Measurements from ENCODE around the gene SAMD4A.

DNA sequence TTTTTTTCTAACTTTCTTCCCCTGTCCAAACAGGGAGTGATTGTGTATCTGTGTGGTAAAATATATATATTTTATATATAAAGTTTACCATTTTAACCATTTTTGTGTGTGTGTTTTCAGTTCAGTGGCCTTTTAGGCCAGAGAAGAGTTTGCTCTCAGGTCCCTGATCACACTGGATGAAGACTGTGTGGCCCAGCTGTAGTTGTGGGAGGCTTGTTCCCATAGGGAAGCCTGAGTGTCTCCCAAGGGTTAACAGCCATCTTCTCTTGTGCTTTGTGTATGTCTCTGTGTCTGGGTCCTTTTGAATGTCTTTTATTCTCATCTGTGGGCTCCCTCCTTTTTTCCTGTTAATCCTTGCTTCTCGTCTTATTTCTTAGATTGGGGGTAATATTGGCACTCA lies 33.8 kb upstream of the SAMD4A start:
- TF ChIP-seq, protein P1, sequence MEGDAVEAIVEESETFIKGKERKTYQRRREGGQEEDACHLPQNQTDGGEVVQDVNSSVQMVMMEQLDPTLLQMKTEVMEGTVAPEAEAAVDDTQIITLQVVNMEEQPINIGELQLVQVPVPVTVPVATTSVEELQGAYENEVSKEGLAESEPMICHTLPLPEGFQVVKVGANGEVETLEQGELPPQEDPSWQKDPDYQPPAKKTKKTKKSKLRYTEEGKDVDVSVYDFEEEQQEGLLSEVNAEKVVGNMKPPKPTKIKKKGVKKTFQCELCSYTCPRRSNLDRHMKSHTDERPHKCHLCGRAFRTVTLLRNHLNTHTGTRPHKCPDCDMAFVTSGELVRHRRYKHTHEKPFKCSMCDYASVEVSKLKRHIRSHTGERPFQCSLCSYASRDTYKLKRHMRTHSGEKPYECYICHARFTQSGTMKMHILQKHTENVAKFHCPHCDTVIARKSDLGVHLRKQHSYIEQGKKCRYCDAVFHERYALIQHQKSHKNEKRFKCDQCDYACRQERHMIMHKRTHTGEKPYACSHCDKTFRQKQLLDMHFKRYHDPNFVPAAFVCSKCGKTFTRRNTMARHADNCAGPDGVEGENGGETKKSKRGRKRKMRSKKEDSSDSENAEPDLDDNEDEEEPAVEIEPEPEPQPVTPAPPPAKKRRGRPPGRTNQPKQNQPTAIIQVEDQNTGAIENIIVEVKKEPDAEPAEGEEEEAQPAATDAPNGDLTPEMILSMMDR (IDR thresholded peaks at IDR 0.05), result no peak
- TF ChIP-seq POLR2A (IDR thresholded peaks at IDR 0.05) (no peak), POLR2AphosphoS5 (IDR thresholded peaks at IDR 0.05) (no peak)
